Brain microvascular endothelial cell (primary cell): ENCODE measurements around the gene PDGFD.

Experiments
- DNase-seq: peaks from one replicate; pipeline ENCODE4 v3.0.0-alpha.2; 2020
- H3K27ac ChIP-seq: fragments of 250-450 bp; sonication (Bioruptor Pico); 2 replicates; pipeline ENCODE4 v1.5.1; 2020; ENCODE audit warnings: mild to moderate bottlenecking, moderate library complexity
- H3K27me3 ChIP-seq: fragments of 250-450 bp; sonication (Bioruptor Pico); replicated peaks from 2 replicates; pipeline ENCODE4 v1.5.1; 2020; ENCODE audit warnings: mild to moderate bottlenecking
- H3K36me3 ChIP-seq: fragments of 250-450 bp; sonication (Bioruptor Pico); replicated peaks from 2 replicates; pipeline ENCODE4 v1.5.1; 2020; ENCODE audit warnings: mild to moderate bottlenecking
- H3K4me3 ChIP-seq: 2 replicates; pipeline ENCODE4 v1.5.1; 2011; ENCODE audit warnings: low read depth, mild to moderate bottlenecking, control low read depth, low read length, moderate library complexity
- in situ Hi-C: cut with HindIII; loops from 2 replicates; pipeline ENCODE4 v1.10.0; 2017; ENCODE audit warnings: low sequenced_read_pairs, low pct_ligation_motif_present
- TF ChIP-seq, protein P1 (sequence below): IDR thresholded peaks from 2 replicates; pipeline ENCODE4 v1.5.1; 2011; ENCODE audit warnings: low read depth, mild to moderate bottlenecking, moderate library complexity, low read length, control low read depth, inconsistent platforms; ENCODE audit errors: missing control alignments

PDGFD gene

DNA sequence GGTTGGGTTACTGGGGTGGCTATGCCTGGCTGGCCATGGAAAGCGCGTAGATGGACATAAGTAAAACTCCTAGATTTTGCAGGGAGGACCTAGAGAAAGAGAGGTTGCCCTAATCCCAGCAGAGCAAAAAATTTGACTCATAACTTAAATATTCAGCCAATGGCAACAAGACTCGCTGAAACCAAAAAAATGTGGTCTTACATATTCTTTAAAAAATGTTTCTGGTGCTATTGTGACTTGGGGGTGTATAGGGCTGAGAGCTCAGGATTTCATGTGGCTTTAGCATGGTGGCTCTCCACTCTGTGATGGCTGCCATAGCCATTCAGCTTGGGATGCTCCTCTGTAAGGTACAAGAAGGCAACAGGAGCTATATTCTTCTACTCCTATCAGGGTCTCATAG is 27.2 kb upstream of the PDGFD start:
- TF ChIP-seq, protein P1, sequence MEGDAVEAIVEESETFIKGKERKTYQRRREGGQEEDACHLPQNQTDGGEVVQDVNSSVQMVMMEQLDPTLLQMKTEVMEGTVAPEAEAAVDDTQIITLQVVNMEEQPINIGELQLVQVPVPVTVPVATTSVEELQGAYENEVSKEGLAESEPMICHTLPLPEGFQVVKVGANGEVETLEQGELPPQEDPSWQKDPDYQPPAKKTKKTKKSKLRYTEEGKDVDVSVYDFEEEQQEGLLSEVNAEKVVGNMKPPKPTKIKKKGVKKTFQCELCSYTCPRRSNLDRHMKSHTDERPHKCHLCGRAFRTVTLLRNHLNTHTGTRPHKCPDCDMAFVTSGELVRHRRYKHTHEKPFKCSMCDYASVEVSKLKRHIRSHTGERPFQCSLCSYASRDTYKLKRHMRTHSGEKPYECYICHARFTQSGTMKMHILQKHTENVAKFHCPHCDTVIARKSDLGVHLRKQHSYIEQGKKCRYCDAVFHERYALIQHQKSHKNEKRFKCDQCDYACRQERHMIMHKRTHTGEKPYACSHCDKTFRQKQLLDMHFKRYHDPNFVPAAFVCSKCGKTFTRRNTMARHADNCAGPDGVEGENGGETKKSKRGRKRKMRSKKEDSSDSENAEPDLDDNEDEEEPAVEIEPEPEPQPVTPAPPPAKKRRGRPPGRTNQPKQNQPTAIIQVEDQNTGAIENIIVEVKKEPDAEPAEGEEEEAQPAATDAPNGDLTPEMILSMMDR: no peak
- DNase-seq: peak; percentile 24
- Histone ChIP-seq H3K27ac (no peak overlapping the region), H3K27me3 (no peaks in the 10 kb centered on the region), H3K4me3 (no peak overlapping the region), H3K36me3 (no peaks in the 10 kb centered on the region)
- in situ Hi-C loops: no loop called here

DNA sequence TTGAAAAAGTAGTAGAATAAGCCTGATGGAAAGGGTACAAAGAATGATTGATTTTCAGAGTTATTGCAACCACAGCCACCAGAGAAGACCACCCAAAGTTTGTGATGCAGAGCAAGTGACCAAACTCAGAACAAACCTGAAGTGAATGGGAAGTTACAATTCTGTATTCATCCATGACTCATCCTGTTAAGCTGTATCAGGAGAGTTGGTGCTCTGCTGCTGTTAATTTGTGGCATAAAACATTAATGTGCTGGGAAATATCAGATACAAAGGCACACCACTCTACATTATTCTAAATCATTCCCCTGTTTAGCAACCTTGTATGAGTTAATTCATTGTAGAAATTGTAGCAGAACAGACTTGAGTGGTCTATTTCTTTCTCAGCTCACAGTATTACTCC is 19.6 kb upstream of the PDGFD start:
- DNase-seq: no peak
- Histone ChIP-seq H3K36me3 (no peaks in the 10 kb centered on the region), H3K27me3 (no peaks in the 10 kb centered on the region), H3K27ac (no peak overlapping the region), H3K4me3 (no peak overlapping the region)
- in situ Hi-C loops: no loop called here
- TF ChIP-seq, protein P1: no peak

DNA sequence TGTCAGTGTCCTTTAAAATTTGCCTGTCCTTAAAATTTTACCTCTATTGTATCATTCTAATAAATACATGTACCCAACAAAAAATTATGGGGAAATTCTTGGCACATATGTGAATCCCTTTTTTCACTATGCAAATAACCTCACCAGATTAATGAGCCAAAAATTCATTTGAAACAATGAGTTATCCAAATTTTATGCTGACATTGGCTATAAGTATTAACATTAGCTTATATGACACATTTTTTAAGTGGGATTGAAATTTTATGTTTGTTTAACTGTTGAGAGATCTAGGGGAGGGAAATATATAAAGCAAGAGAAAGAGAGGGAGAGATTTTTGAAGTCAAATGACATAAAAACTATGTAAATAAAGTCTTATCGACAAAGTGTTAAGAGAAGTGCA is 11.8 kb upstream of the PDGFD start:
- Histone ChIP-seq H3K36me3 (no peaks in the 10 kb centered on the region), H3K27me3 (no peaks in the 10 kb centered on the region), H3K27ac (no peak overlapping the region), H3K4me3 (no peak overlapping the region)
- in situ Hi-C loops: no loop called here
- no peak for DNase-seq
- TF ChIP-seq, protein P1: no peak

DNA sequence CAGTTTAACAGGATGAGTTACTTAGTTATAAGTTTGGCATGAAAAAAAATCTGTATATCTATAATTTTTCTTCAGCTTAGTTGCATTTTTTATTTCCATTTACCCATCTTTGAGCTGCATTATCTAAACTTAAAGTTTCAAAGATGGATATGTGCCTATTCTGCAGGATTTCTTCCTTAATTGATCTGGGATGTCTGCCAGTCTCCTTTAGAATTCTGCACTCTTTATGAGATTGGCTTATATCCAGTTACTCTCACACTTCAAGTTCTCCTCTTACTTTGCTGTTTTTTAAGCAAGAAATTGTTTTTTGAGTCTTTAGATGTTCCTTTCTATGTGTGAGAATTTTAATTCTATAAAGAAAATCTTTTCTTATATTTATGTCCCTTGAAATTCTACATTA is 5.1 kb upstream of the PDGFD start:
- DNase-seq: no peak
- TF ChIP-seq, protein P1: no peak
- Histone ChIP-seq H3K27me3 (no peaks in the 10 kb centered on the region), H3K36me3 (no peaks in the 10 kb centered on the region), H3K4me3 (no peak overlapping the region), H3K27ac (no peak overlapping the region)
- in situ Hi-C loops: loop anchor here (25.0 kb wide), 1 partner anchor 482 kb away; no protein-coding TSS in a partner anchor

DNA sequence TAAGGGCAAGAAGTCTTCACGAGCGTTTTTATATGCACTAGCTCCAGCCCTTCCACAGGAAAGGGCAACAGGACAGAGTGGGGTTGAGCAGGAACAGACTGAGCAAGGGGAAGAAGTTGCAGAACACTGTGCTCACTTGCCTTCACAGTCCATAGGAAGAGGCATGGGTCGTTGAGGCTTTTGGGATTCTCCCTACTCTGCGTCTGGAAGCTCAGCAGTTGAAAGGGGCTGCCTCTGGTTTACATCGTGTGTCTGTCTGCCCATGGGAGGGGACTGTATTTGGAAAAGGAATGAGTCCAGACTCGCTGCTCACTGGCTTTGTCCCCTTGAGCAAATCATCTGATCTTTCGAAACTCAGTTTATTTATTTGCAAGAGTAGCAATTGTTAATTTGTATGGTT is 1.1 kb upstream of the PDGFD start:
- DNase-seq: no peak
- no peaks in the 10 kb centered on the region for H3K36me3 ChIP-seq
- H3K4me3 ChIP-seq: no peak overlapping the region
- in situ Hi-C loops: loop anchor here (25.0 kb wide), 1 partner anchor 478 kb away; no protein-coding TSS in a partner anchor
- no peak overlapping the region for H3K27ac ChIP-seq
- no peaks in the 10 kb centered on the region for H3K27me3 ChIP-seq
- TF ChIP-seq, protein P1: no peak
